GM18517 (cell line): Measurements from ENCODE around the gene DLD.
A peak's percentile ranks its signal among the peaks of the same experiment; 100 is the strongest.
"Not testable (repeated sequence)": the region's sequence is repeated elsewhere in the genome, so short reads cannot be mapped to it uniquely, and the experiment has no call there.

Experiments
- ATAC-seq: cut with Tn5 transposase; IDR thresholded peaks from one replicate; pipeline ENCODE4 v1.9.1; 2021; ENCODE audit warnings: mild to moderate bottlenecking, moderate library complexity; ENCODE audit not compliant: unreplicated experiment

DLD gene

DNA sequence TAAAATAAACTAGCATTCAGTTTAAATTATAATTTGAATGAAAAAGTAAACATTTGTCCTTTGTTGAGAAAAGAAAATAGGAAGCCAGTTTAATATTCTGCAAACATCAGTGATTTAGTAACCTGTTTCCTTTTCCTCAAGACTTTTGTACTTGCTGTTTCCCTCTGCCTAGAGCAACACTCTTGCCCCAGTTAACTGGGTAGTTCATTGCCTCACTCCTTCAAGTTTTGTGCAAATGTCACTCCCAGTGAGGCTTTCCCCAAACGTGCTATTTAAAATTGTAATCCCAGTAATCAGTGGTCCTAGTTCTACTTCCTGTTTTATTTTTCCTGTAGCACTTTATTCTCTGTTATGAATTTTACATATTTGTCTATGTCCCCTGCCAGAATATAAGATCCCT is 23.8 kb downstream of the DLD start:
- ATAC-seq, result no peak

DNA sequence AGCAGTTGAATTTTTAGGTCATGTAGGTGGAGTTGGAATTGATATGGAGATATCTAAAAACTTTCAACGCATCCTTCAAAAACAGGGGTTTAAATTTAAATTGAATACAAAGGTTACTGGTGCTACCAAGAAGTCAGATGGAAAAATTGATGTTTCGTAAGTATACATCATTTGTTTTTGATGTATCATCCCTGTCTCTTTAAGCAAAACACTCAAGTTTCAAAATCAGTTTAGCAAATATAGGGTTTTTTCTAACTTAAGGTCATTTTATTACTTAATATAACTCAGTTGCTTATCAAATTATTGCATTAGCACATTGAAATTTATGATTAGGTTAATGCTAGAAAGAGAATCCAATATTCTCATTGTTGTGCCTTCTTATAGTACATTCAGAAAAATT is 24.6 kb downstream of the DLD start:
- no peak for ATAC-seq

DNA sequence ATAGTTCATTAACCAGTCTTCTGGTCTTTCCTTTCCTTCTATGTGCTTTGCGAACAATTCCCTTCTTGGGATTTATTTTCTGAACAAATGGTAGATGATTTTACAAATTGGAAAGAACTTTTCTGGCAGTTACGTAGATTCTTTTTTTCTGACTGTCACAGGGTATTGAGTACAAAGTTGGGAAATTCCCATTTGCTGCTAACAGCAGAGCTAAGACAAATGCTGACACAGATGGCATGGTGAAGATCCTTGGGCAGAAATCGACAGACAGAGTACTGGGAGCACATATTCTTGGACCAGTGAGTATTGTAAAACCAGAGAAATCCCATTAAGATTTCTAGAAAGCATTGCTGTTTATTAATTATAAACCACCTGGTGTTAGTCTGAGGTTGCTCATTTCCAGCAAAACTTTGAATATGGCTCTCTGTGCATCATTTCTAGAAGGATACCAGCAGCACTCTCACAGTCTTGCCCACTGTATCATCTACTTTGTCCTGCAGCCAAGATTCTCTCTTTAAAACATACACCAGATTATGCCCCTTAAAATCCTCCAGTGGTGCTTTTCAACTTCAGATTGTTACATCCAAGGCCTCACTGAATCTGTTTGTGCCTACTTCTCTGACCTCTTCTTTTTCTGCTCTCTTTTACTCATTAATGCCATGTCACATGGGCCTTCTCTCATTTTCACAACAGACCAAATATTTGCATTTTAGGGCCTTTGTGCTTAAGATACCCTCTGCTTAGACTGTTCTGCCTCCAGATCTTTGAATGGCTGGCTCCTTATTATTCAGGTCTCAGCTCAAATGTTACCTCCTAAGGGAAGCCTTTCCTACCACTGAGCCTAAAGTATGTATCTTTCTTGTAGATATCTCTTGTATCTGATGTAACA is 27.0 kb downstream of the DLD start:
- peak; percentile 90 for ATAC-seq

DNA sequence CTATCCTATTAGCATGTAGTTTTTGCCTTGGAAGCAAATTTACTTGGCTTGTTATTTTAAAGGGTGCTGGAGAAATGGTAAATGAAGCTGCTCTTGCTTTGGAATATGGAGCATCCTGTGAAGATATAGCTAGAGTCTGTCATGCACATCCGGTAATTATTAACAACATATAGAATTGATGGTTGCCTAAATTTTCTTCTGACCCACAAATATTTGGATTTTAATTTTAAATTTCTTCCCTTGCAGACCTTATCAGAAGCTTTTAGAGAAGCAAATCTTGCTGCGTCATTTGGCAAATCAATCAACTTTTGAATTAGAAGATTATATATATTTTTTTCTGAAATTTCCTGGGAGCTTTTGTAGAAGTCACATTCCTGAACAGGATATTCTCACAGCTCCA is 28.0 kb downstream of the DLD start:
- no peak for ATAC-seq

DNA sequence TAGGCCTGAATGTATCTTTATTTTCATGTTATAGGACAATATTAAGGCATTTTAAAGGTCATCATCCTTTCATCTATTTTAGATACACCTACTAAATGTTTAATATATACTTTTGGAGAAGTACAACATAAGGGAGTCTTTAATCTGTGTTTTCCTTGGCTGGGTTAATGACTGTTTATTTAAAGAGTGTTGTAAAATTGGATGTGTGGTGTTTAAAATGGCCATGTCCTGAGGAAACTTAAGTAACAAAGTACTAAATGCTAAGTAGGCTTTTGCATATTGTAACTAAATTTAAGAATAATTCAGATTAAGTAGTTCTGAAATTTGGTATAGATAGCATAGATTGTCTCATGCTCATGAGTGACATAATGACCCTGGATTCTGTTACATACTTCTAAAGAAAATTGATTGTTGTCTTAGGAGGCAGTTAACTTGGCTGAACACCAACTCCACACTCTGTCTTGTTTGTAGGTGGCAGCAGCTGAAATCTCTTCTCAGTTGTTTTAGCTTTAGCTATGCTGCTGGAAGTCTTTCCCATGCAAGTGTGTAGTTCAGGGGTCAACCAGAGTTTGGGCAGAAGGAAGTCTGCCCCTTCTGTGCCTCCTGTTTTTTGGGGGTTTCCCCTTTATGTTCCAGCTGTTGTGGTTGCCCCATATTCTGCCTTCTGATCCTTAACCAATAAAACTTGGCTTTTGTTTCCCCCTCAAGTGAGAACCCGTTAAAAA is 29.2 kb downstream of the DLD start:
- no peak for ATAC-seq

DNA sequence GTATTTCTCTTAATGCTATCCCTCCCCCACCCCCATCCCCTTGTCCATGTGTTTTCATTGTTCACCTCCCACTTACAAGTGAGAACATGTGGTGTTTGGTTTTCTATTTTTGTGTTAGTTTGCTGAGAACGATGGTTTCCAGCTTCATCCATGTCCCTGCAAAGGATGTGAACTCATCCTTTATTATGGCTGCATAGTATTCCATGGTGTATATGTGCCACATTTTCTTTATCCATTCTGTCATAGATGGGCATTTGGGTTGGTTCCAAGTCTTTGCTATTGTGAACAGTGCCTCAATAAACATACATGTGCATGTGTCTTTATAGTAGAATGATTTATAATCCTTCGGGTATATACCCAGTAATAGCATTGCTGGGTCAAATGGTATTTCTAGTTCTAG is 30.8 kb downstream of the DLD start:
- not testable (repeated sequence) for ATAC-seq

DNA sequence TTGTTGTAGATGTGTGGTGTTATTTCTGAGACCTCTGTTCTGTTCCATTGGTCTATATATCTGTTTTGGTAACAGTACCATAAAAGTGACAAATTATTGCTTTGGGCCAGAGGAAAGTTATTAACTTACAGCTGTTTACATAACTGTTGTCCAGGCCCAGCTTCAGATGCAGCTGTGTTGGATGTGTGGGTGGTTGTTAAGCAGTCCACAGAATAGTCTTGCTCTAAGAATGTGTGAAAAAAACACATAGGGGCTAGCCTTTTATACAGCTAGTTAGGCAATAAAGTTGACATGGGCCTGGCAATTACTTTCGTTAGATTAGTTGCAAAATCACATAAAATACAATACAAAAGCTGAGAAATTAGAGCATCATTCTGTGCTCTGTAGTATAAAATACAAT is 31.9 kb downstream of the DLD start:
- no peak for ATAC-seq

DNA sequence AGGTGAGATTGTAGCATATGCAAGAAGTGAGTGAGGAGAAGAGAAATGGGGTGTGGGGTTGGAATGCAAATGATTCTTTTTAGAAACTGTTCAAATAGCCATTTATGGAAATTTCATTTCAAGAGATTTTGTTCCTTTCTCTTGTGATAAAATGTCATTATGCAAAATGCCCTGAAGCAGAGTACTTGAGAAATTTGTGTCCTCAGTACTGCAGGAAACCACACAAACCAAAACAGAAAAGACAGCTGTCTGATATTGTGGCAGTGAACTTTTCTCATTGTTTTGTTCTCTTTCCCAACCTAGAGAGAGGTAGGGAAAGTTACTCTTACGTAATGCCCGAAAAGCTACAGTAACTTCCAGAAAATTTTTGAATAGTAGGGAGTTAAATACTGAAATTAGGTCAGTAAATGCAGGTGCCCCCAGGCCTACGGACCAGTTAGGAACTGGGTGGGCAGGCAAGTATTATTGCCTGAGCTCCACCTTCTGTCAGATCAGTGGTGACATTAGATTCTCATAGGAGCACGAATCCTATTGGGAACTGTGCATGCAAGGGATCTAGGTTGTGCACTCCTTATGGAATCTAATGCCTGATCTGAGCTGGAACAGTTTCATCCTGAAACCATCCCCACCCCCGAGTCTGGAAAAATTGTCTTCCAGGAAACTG is 34.0 kb downstream of the DLD start:
- peak; percentile 93 for ATAC-seq

DNA sequence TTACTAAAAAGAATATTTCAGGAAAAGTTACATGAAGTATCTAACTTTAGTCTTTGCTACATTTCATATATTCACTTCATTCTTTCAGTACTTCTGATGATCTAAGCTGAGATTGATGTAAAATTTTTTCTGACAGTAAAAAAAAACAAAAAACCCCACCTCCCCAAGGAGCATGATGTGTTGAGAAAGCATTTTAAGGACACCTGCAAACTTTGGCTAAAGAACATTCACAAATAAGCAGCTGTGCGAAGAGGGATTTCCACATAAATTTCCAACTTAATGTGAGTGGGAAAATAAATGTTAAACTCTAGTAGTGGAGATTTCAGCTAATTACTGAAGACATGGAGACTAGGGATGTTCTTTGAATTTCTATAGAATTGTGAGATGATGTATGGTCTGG is 35.5 kb downstream of the DLD start:
- ATAC-seq, result no peak

DNA sequence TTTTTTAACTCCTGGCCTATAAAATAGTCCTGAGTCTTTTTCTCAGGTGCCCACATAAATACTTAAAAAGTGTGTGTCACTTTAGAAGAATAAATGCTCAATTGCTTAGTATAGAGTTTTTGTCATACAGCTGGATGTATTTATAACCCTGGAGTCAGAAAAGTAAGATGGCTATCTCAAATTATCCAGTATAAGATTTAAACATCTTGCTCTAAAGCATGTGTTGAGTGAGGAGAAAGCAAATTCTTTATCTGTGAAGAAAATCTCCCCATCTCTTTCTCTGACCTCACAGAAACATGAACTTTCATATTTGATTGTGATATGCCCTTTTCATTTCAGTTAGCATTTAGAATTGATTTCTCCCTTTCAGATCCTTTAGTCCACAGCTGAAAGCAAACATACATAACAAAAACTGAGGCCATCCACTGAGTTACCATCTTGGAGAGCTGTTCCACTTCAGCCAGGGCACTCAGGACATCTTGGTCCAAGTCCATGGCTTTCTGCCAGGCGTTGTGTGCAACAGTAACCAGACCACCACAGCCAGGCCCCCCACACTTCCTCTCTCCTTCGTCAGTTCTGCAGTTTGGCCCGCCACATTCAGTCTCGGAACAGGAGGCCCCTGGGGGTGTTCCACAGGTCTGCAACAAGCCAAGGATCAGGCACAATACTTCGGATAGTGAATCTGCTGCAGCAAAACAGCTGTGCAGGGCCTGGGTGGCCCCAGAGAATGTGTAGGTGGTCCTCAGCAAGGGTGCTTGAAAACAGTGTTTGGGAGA is 40.9 kb downstream of the DLD start:
- ATAC-seq, result no peak

DNA sequence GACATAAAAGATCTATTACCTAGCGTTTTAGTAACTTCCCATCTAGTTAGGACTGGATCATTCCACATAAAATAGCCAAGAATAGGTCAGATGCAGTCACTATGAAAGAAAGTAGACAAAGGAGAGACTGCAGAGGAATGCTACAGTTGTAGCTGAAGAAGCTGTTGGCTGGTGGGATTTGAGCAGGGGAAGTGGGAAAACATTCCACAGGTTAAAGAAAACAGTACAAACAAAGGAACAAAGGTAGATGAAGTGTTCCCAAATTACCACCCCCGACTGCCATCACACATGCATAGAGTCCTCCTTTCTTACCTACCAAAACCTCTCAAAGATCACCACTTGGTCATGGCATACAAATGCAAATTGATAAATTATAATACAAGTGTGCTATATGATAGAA is 41.8 kb downstream of the DLD start:
- ATAC-seq, result no peak

DNA sequence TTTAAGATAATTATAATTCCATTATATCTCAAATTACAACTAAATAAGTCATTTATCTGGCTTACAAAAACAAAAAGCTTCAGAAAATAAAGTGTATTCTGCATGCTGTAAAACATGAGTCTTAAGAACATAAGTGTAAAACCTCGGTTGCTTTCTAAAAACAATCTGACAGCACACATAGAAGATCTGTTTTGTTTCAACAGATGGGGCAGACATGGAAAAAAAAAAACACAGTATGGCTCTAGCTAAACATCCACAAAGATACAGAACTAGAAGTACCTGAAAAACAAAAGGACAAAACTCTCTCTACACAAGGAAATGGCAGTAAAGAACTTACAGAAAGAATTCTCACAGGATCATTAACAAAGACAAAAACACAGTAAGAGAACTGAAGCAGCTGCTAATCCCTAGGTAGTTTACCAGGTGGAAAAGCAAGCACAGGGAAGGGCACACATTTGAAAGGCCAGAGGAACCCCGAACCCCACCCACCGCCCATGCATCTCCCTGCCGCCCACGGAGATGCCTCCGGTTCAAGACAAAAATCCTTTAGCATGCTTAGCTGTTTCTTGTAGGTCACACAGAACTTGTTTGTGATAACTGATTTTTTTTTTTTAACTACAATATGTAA is 42.5 kb downstream of the DLD start:
- ATAC-seq, result no peak

DNA sequence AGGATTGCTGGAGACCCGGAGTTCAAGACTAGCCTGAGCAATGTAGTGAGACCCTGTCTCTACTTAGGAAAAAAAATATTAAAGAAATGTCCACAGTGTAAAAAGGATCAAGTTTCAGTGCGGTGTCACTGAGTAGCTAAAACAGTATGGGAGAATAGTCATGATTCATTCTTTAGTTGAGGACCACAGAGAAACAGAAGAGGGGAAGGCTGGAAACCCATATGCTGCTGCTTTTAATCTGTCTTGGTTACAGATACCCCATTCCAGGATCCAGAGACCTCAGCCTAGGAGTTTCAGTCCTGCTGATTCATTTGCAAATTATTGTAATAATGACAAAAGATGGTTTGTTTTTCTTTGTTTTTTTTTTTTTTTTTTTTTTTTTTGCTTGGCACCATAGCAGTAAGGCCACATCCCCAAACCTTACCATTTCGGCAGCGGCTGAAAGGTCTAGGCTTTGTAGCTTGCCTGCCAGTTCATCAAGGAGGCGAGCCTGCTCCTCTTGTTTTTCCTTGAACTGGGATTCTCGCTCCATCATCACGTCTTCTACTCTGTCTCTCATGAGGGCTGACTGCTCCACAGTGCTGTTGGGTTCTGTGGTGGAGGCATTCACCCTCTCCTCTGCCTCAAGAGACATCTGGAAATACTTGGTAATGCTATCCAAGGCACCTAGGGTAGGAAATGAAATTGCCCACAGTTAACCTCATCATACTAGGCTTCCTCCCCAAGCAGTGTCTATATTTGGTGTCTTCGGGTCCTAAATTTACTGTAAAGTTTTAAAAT is 44.2 kb downstream of the DLD start:
- ATAC-seq, result no peak

DNA sequence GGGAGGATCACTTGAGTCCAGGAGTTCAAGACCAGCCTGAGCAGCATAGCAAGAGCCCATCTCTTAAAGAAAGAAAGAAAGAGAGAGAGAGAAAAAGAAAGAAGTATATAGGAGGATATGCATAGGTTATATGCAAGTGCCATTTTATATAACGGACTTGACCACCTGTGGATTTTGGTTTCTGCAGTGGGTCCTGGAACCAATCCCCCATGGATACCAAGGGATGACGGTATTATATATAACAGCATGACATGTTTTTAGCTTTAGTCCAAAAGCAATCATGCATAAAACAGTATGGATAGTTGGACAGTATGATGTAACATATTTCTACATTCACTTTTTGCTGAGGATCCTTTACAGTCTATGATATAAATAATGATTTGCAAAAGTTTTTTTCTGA is 45.3 kb downstream of the DLD start:
- no peak for ATAC-seq

DNA sequence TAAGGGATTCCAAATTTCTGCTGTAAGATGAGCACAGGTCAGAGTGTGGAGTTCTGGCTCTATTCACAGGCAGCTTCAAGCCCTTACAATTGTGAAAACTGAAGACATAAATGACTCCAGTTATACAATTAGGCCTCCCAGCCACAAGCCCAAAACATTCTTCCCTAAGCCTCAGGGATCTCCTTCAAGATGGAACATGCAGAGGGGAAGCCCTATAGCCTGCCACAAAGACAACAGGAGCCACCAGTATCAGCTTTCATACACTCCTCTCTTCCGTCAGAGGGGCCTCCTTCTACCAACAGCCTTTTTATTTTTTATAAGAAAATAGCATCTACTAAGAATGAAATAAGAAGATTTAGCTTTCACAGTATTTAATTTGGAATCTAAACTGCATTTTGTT is 46.5 kb downstream of the DLD start:
- no peak for ATAC-seq

DNA sequence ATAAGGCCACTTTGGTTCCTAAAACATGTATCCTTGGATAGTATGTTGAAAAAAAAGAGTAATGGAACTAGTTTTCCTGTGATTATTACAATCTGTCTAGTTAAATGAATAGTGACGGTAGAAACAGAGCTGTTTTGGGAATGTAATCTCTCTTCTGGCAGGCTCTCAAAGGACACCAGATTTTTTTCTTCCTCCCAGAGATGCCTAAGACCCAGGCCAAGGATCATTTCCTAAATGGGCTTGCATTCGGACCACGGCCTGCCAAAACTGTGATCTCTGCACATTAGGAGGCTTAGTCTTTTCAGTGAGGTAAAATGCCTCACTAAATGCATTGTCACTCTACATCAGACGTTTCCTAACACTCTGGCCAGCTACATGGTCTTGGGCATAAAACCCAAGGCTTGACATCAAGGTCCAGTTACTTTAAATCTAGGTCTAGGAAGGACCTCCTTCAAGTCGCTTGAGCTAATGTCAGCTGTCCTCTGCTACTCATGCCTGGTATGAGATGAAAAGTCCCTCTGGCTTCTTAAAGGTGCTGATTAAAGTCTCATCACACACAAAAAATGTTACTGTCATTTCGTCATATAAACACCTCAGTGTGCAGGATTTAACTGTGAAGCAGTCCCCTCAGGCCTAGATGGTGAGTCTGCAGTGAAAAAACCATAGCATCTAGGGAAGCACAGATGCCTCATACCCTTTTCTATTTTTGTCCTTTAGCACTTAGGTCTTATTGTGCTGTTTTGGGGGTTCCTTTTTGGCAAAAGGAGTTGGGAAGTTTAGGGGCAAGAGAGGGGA is 47.7 kb downstream of the DLD start:
- no peak for ATAC-seq

DNA sequence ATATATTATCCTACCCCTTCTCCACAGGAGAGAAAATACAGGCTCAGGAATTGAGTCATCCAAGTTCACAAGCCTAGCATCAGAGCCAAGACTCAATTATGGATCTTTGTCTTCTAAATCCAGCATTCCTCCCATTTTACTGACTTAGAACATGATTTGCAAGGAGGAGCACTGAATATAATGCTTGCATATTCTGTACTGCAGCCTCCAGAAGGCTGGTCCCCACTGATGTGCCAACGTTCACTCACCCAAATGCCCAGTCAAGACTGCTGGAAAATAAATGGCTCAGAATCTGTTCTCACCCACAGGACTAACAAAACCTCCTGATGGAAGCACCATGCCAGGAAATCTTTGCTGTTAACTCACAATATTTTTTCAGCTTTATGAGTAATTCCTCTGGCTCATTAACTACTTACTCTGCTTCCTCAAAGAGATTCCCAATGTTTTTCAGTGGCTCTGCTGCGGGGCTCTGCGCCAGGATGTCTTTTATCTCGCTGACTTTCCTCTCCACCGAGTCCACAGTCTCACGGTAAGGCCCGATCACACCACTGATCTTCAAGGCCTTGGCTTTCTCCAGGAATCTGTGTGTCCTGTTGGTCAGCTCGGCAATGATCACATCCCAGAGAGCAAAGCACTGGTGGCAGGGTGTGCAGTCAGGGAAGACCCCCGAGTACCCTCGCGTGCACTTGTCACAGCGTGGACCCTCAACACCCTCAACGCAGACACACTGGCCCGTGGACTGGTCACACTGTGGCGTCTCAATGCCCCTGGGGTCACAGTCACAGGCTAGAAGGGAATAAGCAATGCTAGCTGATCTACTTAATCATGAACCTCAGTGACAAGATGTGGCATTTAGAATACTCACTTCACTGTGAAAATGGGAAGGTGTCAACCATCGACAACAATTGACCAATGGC is 48.8 kb downstream of the DLD start:
- no peak for ATAC-seq

DNA sequence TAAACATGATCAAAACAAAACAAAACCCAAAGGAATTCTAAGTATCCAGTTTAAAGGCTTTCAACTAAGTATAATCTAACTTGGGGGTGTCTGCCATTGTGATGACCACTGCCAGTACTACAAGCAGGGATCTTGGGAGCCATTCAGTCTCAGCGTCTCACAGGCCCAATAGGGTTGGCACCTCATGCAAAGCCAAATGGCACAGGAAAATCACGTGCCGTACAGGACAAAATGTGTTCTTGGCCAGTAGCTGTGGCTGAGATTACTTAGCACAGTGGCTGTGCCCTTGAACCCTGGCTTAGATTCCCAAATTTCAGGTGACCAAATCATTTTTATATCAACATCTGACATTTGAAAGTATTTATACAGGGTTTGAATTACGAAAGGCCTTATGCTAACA is 50.0 kb downstream of the DLD start:
- no peak for ATAC-seq
